HCT116 (cell line): ENCODE results near the gene WDR62. TPM values are rescaled to one million over a fixed set of nuclear protein-coding genes. Genes with fewer than 3 reads are reported as not detected.

Experiments used
- ATAC-seq: fragments of 200-7000 bp; cut with Tn5 transposase; 2 replicates; pipeline ENCODE4 v1.9.1; 2020; ENCODE audit warnings: mild to moderate bottlenecking, moderate library complexity
- BruUV-seq: library from RNA; stranded (reverse); fragments of 400-500 nt; replicated peaks from 2 replicates; lab custom pipeline; 2021; lab: Mats Ljungman, UMichigan
- CTCF ChIA-PET: fragments of 300-600 bp; sonication (Branson Sonifier 250); formaldehyde crosslinking; loops from one replicate; lab custom pipeline; 2021; ENCODE audit warnings: antibody characterized with exemption; lab: Charles Lee
- POLR2A ChIA-PET: fragments of 300-600, 350-600 bp; sonication (Branson Sonifier 250); formaldehyde crosslinking; loops from one replicate; lab custom pipeline; 2021; ENCODE audit warnings: antibody characterized with exemption; lab: Charles Lee
- RAD21 ChIA-PET, 2 experiments: fragments of 300-600 bp; sonication (Branson Sonifier 250); formaldehyde crosslinking; loops; one replicate each; lab custom pipeline; 2023; ENCODE audit warnings: low total read pairs in 2 of 2; ENCODE audit not compliant: uncharacterized antibody in 2 of 2, unreplicated experiment in 2 of 2, low non-redundant PET in 1 of 2; lab: Charles Lee
- DNase-seq: peaks from one replicate; pipeline ENCODE4 v3.0.0-alpha.2; 2010; ENCODE audit warnings: low read depth, low spot score
- H2AFZ ChIP-seq: fragments of 200-600 bp; shearing (Covaris generic), sonication (generic); 2 replicates; pipeline ENCODE4 v1.6.1; 2017; ENCODE audit warnings: low read depth, mixed run types, mixed read lengths, antibody characterized with exemption, low read length; ENCODE audit not compliant: poor library complexity, severe bottlenecking
- H3K27ac ChIP-seq: 2 replicates; pipeline ENCODE4 v1.5.1; 2012; ENCODE audit warnings: low read depth, low read length
- H3K27me3 ChIP-seq: fragments of 200-600 bp; sonication (generic); 2 replicates; pipeline ENCODE4 v1.6.1; 2016; ENCODE audit warnings: mixed run types, low read length, mixed read lengths; ENCODE audit not compliant: insufficient read depth
- H3K36me3 ChIP-seq, 2 experiments: fragments of 200-500 bp in 1 of 2; fragments of 200-600 bp in 1 of 2; sonication (Bioruptor generic) in 1 of 2; sonication (generic) in 1 of 2; 2 replicates each; pipeline versions ENCODE4 v1.5.1 to v1.6.1; 2014 to 2016; ENCODE audit warnings: low read length in 2 of 2, inconsistent platforms in 1 of 2, mixed read lengths in 1 of 2, mixed run types in 1 of 2; ENCODE audit not compliant: insufficient read depth in 2 of 2, control insufficient read depth in 1 of 2
- H3K4me1 ChIP-seq, 2 experiments: fragments of 200-600 bp in 1 of 2; sonication (generic) in 1 of 2; 2 replicates each; pipeline versions ENCODE4 v1.5.1 to v1.6.1; 2012 to 2017; ENCODE audit warnings: low read length in 2 of 2, inconsistent platforms in 1 of 2, mild to moderate bottlenecking in 1 of 2, mixed read lengths in 1 of 2, mixed run types in 1 of 2, moderate library complexity in 1 of 2; ENCODE audit not compliant: insufficient read depth in 2 of 2, control insufficient read depth in 1 of 2
- H3K4me2 ChIP-seq: fragments of 200-600 bp; sonication (generic); 2 replicates; pipeline ENCODE4 v1.6.1; 2017; ENCODE audit warnings: mixed run types, low read length, mixed read lengths
- H3K4me3 ChIP-seq, 2 experiments: fragments of 200-600 bp in 1 of 2; sonication (generic) in 1 of 2; replicated peaks in 1 of 2; 2 replicates each; pipeline ENCODE4 v1.5.1; 2011 to 2016; ENCODE audit warnings: low read length in 2 of 2, control low read depth in 1 of 2, low read depth in 1 of 2, mild to moderate bottlenecking in 1 of 2, mixed read lengths in 1 of 2, mixed run types in 1 of 2
- H3K79me2 ChIP-seq: fragments of 200-600 bp; sonication (generic); 2 replicates; pipeline ENCODE4 v1.6.1; 2017; ENCODE audit warnings: mild to moderate bottlenecking, mixed run types, low read length, moderate library complexity, mixed read lengths; ENCODE audit not compliant: insufficient read depth
- H3K9ac ChIP-seq: fragments of 200-600 bp; sonication (generic); 2 replicates; pipeline ENCODE4 v1.6.1; 2016; ENCODE audit warnings: low read length, mixed read lengths
- H3K9me2 ChIP-seq: fragments of 200-600 bp; sonication (generic), shearing (Covaris generic); 2 replicates; pipeline ENCODE4 v1.6.1; 2017; ENCODE audit warnings: mixed run types, mild to moderate bottlenecking, moderate library complexity; ENCODE audit not compliant: insufficient read depth
- H3K9me3 ChIP-seq, 2 experiments: fragments of 200-500 bp in 1 of 2; fragments of 200-600 bp in 1 of 2; sonication (Bioruptor generic) in 1 of 2; sonication (generic) in 1 of 2; 2 replicates each; pipeline ENCODE4 v1.6.1; 2014 to 2017; ENCODE audit warnings: low read length in 2 of 2, mixed read lengths in 2 of 2, inconsistent platforms in 1 of 2, low read depth in 1 of 2, mild to moderate bottlenecking in 1 of 2, mixed run types in 1 of 2, moderate library complexity in 1 of 2; ENCODE audit not compliant: control insufficient read depth in 1 of 2, insufficient read depth in 1 of 2
- H4K20me1 ChIP-seq: fragments of 200-600 bp; sonication (generic), shearing (Covaris generic); 2 replicates; pipeline ENCODE4 v1.6.1; 2017; ENCODE audit warnings: mixed run types, mild to moderate bottlenecking, moderate library complexity; ENCODE audit not compliant: insufficient read depth
- ATF3 ChIP-seq: IDR thresholded peaks from 2 replicates; pipeline ENCODE4 v1.6.1; 2012
- CBX3 ChIP-seq: IDR thresholded peaks from 2 replicates; pipeline ENCODE4 v1.6.1; 2012; ENCODE audit warnings: low read depth
- CEBPB ChIP-seq: IDR thresholded peaks from 2 replicates; pipeline ENCODE4 v1.6.1; 2012; ENCODE audit warnings: low read depth
- CTCF ChIP-seq, 3 experiments: fragments of 200-600 bp in 1 of 3; sonication (generic) in 1 of 3; IDR thresholded peaks in 2 of 3; conservative IDR thresholded peaks in 1 of 3; 2 replicates each; pipeline ENCODE4 v1.5.1; 2012 to 2017; ENCODE audit warnings: low read depth in 2 of 3, low read length in 2 of 3, antibody characterized with exemption in 1 of 3, borderline replicate concordance in 1 of 3, control low read depth in 1 of 3, mild to moderate bottlenecking in 1 of 3, mixed read lengths in 1 of 3, mixed run types in 1 of 3, moderate library complexity in 1 of 3; ENCODE audit not compliant: insufficient read depth in 1 of 3
- ELF1 ChIP-seq: IDR thresholded peaks from 2 replicates; pipeline ENCODE4 v1.6.1; 2012; ENCODE audit warnings: low read depth, borderline replicate concordance
- EZH2phosphoT487 ChIP-seq: fragments of 200-600 bp; IDR thresholded peaks from 2 replicates; pipeline ENCODE4 v1.6.1; 2018; ENCODE audit warnings: antibody characterized with exemption, borderline replicate concordance
- JUND ChIP-seq: IDR thresholded peaks from 2 replicates; pipeline ENCODE4 v1.6.1; 2012
- POLR2AphosphoS5 ChIP-seq: IDR thresholded peaks from 2 replicates; pipeline ENCODE4 v1.6.1; 2011; ENCODE audit warnings: mild to moderate bottlenecking, low read depth, low read length, moderate library complexity
- RAD21 ChIP-seq: IDR thresholded peaks from 2 replicates; pipeline ENCODE4 v1.6.1; 2012; ENCODE audit warnings: low read depth, mild to moderate bottlenecking
- SIN3A ChIP-seq: IDR thresholded peaks from 2 replicates; pipeline ENCODE4 v1.6.1; 2012; ENCODE audit warnings: low read depth
- TCF7L2 ChIP-seq: IDR thresholded peaks from 2 replicates; pipeline ENCODE4 v1.7.0; 2011; ENCODE audit warnings: borderline replicate concordance, inconsistent platforms; ENCODE audit not compliant: insufficient read depth, insufficient read length; ENCODE audit errors: extremely low read depth
- ZBTB33 ChIP-seq: IDR thresholded peaks from 2 replicates; pipeline ENCODE4 v1.6.1; 2011; ENCODE audit warnings: mild to moderate bottlenecking, low read length, moderate library complexity; ENCODE audit not compliant: insufficient replicate concordance; ENCODE audit errors: extremely low read depth
- ZNF274 ChIP-seq: fragments of 200-500 bp; sonication (Bioruptor generic); IDR thresholded peaks from 2 replicates; pipeline ENCODE4 v1.6.1; 2014; ENCODE audit warnings: mild to moderate bottlenecking, low read depth, low read length, inconsistent platforms
- intact Hi-C: fragments of 100-400 bp; cut with micrococcal nuclease; formaldehyde crosslinking; loops from 2 replicates; pipeline ENCODE4 v1.10.0; 2022
- total RNA-seq: library from RNA; stranded (reverse); gene quantifications from one replicate; pipeline ENCODE4 v1.2.1, GENCODE V29; 2021; ENCODE audit not compliant: unreplicated experiment

The WDR62 gene
- total RNA-seq, 1 experiment from 2014 or later: 17.0 TPM

- H3K36me3 ChIP-seq: no peaks in the 10 kb centered on the region
- no peak overlapping the region for H3K27ac ChIP-seq
- ChIA-PET POLR2A (interaction anchor here (1.5 kb wide), 1 partner anchor 37 kb away, joined by 3 read pairs; the partner anchor contains the start of gene ALKBH6), RAD21 (no interaction called here), CTCF (no interaction called here)
- peak; percentile 33 for DNase-seq
- peaks cover 19 to 43% of the 10 kb centered on the region in 2 experiments for H3K4me1 ChIP-seq
- no peak overlapping the region for H3K4me3 ChIP-seq
- TF ChIP-seq RAD21: peak; percentile 46
- peak; percentile 71 to 98 (median 73) for TF ChIP-seq CTCF (IDR thresholded peaks at IDR 0.05 in 2 of 3, conservative IDR thresholded peaks at IDR 0.05 in 1 of 3; ENCODE audit: borderline replicate concordance in 1 of 3, insufficient read depth in 1 of 3, low read depth in 2 of 3, low read length in 2 of 3)
- no peak for TF ChIP-seq TCF7L2
- no peak overlapping the region for H3K9ac ChIP-seq
- H4K20me1 ChIP-seq: no peaks in the 10 kb centered on the region
- H3K27me3 ChIP-seq: no peaks in the 10 kb centered on the region
- no peaks in the 10 kb centered on the region for H3K9me2 ChIP-seq
- no peak for ATAC-seq
- intact Hi-C loops: loop anchor here (1.0 to 10.0 kb wide), 2 partner anchors 52 to 166 kb away; no protein-coding TSS in a partner anchor
- no TSS peak for BruUV-seq
- H3K79me2 ChIP-seq: peaks cover 12% of the 10 kb centered on the region
- no peaks in the 10 kb centered on the region for H3K9me3 ChIP-seq
- no peak overlapping the region for H2AFZ ChIP-seq
- no peak overlapping the region for H3K4me2 ChIP-seq
These were observed 3.5 kb upstream of the WDR62 start for GRCh38 chr19:36051236-36051635.

- no TSS peak for BruUV-seq
- intact Hi-C loops: loop anchor here (1.0 to 10.0 kb wide), 2 partner anchors 52 to 167 kb away; no protein-coding TSS in a partner anchor
- peaks cover 19 to 47% of the 10 kb centered on the region in 2 experiments for H3K4me1 ChIP-seq
- ATAC-seq (no peak), DNase-seq (no peak)
- ChIA-PET CTCF (no interaction called here), RAD21 (no interaction called here), POLR2A (no interaction called here)
- H3K36me3 ChIP-seq: no peaks in the 10 kb centered on the region
- H3K4me3 ChIP-seq: no peak overlapping the region
- H3K27me3 ChIP-seq: no peaks in the 10 kb centered on the region
- H2AFZ ChIP-seq: no peak overlapping the region
- H3K27ac ChIP-seq: no peak overlapping the region
- peaks cover 16% of the 10 kb centered on the region for H3K79me2 ChIP-seq
- no peaks in the 10 kb centered on the region for H3K9me3 ChIP-seq
- no peak overlapping the region for H3K4me2 ChIP-seq
- no peak overlapping the region for H3K9ac ChIP-seq
- no peaks in the 10 kb centered on the region for H3K9me2 ChIP-seq
- H4K20me1 ChIP-seq: no peaks in the 10 kb centered on the region
- TF ChIP-seq CEBPB (no peak), EZH2phosphoT487 (no peak), CBX3 (no peak), JUND (no peak), ZNF274 (no peak), ATF3 (no peak), POLR2AphosphoS5 (no peak), SIN3A (no peak), ZBTB33 (no peak), ELF1 (no peak)
These were observed 3.1 kb upstream of the WDR62 start for GRCh38 chr19:36051637-36052036.
